HL-60 (cell line): ENCODE data around the gene NUDC.

Experiments
- DNase-seq, 2 experiments: peaks; one replicate each; pipeline ENCODE4 v3.0.0-alpha.2; 2010 to 2020; ENCODE audit warnings: low read depth in 1 of 2, low spot score in 1 of 2
- H3K27ac ChIP-seq: fragments of 250-450 bp; sonication (Bioruptor Pico); replicated peaks from 2 replicates; pipeline ENCODE4 v1.5.1; 2020; ENCODE audit warnings: mild to moderate bottlenecking, moderate library complexity
- H3K27me3 ChIP-seq: fragments of 250-450 bp; sonication (Bioruptor Pico); 2 replicates; pipeline ENCODE4 v1.5.1; 2021; ENCODE audit warnings: mild to moderate bottlenecking, moderate library complexity; ENCODE audit not compliant: insufficient read depth, poor library complexity, severe bottlenecking
- H3K4me3 ChIP-seq: replicated peaks from 2 replicates; pipeline ENCODE4 v1.5.1; 2011; ENCODE audit warnings: mild to moderate bottlenecking, control low read depth, low read length; ENCODE audit not compliant: insufficient read depth
- GABPA ChIP-seq: IDR thresholded peaks from 2 replicates; pipeline ENCODE4 v1.6.1; 2012; ENCODE audit warnings: low read depth
- POLR2AphosphoS5 ChIP-seq: IDR thresholded peaks from 2 replicates; pipeline ENCODE4 v1.6.1; 2012; ENCODE audit warnings: low read depth
- SPI1 ChIP-seq: IDR thresholded peaks from 2 replicates; pipeline ENCODE4 v1.6.1; 2012; ENCODE audit warnings: low read depth, mild to moderate bottlenecking, borderline replicate concordance
- TF ChIP-seq, protein P1 (sequence below): IDR thresholded peaks from one replicate; pipeline ENCODE4 v1.5.1; 2011; ENCODE audit warnings: low read length, control low read depth, inconsistent platforms; ENCODE audit not compliant: insufficient read depth
- TF ChIP-seq, protein P2 (sequence below): IDR thresholded peaks from 2 replicates; pipeline ENCODE4 v1.6.1; 2012; ENCODE audit warnings: low read depth; ENCODE audit not compliant: insufficient replicate concordance

NUDC gene

DNA sequence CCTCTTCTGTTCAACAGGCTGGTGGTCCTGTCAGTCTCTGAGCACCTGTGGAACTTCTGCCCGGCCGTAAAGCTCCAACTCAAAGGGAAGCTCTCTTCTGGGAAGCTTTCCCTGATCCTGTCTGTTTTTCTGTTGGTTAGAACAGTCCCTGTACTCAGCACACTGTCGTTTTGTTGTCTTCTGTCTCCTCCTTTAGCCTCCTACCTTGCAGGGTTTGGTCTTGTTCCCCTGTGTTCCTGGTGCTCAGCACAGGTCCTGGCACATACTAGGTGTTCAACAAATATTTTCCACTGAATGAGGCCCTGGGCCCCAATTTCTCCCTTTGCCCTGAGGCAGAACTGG, 39.1 kb downstream of the NUDC start:
- no peak overlapping the region; the same call in 1 of the 2 replicates for H3K4me3 ChIP-seq
- no peak for DNase-seq
- TF ChIP-seq, protein P1, sequence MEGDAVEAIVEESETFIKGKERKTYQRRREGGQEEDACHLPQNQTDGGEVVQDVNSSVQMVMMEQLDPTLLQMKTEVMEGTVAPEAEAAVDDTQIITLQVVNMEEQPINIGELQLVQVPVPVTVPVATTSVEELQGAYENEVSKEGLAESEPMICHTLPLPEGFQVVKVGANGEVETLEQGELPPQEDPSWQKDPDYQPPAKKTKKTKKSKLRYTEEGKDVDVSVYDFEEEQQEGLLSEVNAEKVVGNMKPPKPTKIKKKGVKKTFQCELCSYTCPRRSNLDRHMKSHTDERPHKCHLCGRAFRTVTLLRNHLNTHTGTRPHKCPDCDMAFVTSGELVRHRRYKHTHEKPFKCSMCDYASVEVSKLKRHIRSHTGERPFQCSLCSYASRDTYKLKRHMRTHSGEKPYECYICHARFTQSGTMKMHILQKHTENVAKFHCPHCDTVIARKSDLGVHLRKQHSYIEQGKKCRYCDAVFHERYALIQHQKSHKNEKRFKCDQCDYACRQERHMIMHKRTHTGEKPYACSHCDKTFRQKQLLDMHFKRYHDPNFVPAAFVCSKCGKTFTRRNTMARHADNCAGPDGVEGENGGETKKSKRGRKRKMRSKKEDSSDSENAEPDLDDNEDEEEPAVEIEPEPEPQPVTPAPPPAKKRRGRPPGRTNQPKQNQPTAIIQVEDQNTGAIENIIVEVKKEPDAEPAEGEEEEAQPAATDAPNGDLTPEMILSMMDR: no peak
- no peak for TF ChIP-seq POLR2AphosphoS5
- no peak for TF ChIP-seq GABPA
- TF ChIP-seq SPI1: no peak
- TF ChIP-seq, protein P2, sequence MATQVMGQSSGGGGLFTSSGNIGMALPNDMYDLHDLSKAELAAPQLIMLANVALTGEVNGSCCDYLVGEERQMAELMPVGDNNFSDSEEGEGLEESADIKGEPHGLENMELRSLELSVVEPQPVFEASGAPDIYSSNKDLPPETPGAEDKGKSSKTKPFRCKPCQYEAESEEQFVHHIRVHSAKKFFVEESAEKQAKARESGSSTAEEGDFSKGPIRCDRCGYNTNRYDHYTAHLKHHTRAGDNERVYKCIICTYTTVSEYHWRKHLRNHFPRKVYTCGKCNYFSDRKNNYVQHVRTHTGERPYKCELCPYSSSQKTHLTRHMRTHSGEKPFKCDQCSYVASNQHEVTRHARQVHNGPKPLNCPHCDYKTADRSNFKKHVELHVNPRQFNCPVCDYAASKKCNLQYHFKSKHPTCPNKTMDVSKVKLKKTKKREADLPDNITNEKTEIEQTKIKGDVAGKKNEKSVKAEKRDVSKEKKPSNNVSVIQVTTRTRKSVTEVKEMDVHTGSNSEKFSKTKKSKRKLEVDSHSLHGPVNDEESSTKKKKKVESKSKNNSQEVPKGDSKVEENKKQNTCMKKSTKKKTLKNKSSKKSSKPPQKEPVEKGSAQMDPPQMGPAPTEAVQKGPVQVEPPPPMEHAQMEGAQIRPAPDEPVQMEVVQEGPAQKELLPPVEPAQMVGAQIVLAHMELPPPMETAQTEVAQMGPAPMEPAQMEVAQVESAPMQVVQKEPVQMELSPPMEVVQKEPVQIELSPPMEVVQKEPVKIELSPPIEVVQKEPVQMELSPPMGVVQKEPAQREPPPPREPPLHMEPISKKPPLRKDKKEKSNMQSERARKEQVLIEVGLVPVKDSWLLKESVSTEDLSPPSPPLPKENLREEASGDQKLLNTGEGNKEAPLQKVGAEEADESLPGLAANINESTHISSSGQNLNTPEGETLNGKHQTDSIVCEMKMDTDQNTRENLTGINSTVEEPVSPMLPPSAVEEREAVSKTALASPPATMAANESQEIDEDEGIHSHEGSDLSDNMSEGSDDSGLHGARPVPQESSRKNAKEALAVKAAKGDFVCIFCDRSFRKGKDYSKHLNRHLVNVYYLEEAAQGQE: no peak
- no peak overlapping the region for H3K27ac ChIP-seq
- H3K27me3 ChIP-seq: peaks cover 24% of the 10 kb centered on the region

DNA sequence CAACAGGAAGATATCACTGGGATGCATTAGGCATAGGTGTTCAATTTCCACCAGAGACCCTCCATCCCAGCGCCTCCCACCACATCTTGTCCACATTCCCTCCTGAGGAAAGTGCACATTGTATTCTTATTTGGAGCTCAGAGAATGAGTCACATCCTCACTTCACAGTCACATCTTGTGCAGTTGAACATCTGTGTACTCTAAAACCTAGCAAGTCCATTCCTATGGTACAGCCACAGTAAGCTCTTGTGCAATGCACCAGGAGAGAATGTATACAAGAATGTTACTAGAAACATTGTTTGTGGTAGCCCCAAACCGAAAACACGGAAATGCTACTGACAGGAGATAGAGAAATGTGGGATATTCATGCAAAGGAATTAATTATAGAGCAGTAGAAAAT, 40.3 kb downstream of the NUDC start:
- Histone ChIP-seq H3K27ac (no peak overlapping the region), H3K27me3 (peaks cover 27% of the 10 kb centered on the region), H3K4me3 (no peak overlapping the region)
- DNase-seq: peak in 1 of 2 experiments; percentile 52
- TF ChIP-seq GABPA (no peak), POLR2AphosphoS5 (no peak), SPI1 (no peak)
- TF ChIP-seq, protein P1: no peak
- TF ChIP-seq, protein P2: no peak

DNA sequence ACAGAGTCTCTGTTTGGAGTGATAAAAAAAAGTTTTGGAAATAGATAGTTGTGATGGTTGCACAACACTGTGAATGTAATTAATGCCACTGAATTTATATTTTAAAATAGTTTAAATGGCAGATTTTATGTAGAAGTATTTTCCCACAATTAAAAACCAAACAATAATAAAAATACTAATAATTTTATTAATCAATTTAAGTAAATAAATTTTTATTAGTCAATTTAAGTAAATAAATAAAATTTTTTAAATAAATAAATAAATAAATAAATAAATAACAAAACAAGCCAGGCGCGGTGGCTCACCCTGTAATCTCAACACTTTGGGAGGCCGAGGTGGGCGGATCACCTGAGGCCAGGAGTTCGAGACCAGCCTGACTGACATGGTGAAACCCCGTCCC, 43.7 kb downstream of the NUDC start:
- TF ChIP-seq SPI1 (no peak), GABPA (no peak), POLR2AphosphoS5 (no peak)
- TF ChIP-seq, protein P2: no peak
- TF ChIP-seq, protein P1: no peak
- DNase-seq: no peak
- Histone ChIP-seq H3K27ac (no peak overlapping the region), H3K27me3 (peaks cover 18% of the 10 kb centered on the region), H3K4me3 (no peak overlapping the region)
